IPS DF 4.7 (cell line): Measurements from ENCODE around the gene ATP9B.
"Not testable (repeated sequence)": the region's sequence is repeated elsewhere in the genome, so short reads cannot be mapped to it uniquely, and the experiment has no call there.

Experiments
- DNase-seq: peaks from one replicate; pipeline ENCODE4 v3.0.0-alpha.2; 2013; ENCODE audit warnings: low spot score; ENCODE audit errors: extremely low read depth

The ATP9B gene

GRCh38 chr18:79229431-79229830 is 160.2 kb downstream of the ATP9B start:
- no peak for DNase-seq

- no peak for DNase-seq
Measured at GRCh38 chr18:79234438-79234837, 165.2 kb downstream of the ATP9B start.

GRCh38 chr18:79239631-79240030 is 170.4 kb downstream of the ATP9B start:
- no peak for DNase-seq

- no peak for DNase-seq
Measured at GRCh38 chr18:79241755-79242154, 172.6 kb downstream of the ATP9B start.

- no peak for DNase-seq
Measured at GRCh38 chr18:79242246-79242645, 173.1 kb downstream of the ATP9B start.

GRCh38 chr18:79245517-79246001 is 176.4 kb downstream of the ATP9B start:
- no peak for DNase-seq

- DNase-seq, result peak; percentile 33
Measured at GRCh38 chr18:79246309-79247108, 177.3 kb downstream of the ATP9B start.

- DNase-seq, result no peak
Measured at GRCh38 chr18:79248495-79249060, 179.4 kb downstream of the ATP9B start.

- DNase-seq, result no peak
Measured at GRCh38 chr18:79250301-79250981, 181.2 kb downstream of the ATP9B start.

GRCh38 chr18:79251021-79251420 is 181.8 kb downstream of the ATP9B start:
- no peak for DNase-seq

GRCh38 chr18:79252904-79253633 is 183.9 kb downstream of the ATP9B start:
- DNase-seq, result no peak

GRCh38 chr18:79257480-79257879 is 188.3 kb downstream of the ATP9B start:
- DNase-seq, result no peak

- DNase-seq, result no peak
Measured at GRCh38 chr18:79258447-79258846, 189.3 kb downstream of the ATP9B start.

- DNase-seq, result no peak
Measured at GRCh38 chr18:79259218-79259617, 190.0 kb downstream of the ATP9B start.

- DNase-seq, result no peak
Measured at GRCh38 chr18:79260023-79260422, 190.8 kb downstream of the ATP9B start.

- no peak for DNase-seq
Measured at GRCh38 chr18:79260510-79260909, 191.3 kb downstream of the ATP9B start.

- not testable (repeated sequence) for DNase-seq
Measured at GRCh38 chr18:79265068-79265467, 195.9 kb downstream of the ATP9B start.

- not testable (repeated sequence) for DNase-seq
Measured at GRCh38 chr18:79271812-79272211, 202.6 kb downstream of the ATP9B start.

- DNase-seq, result no peak
Measured at GRCh38 chr18:79272916-79273315, 203.7 kb downstream of the ATP9B start.

- no peak for DNase-seq
Measured at GRCh38 chr18:79274823-79275222, 205.6 kb downstream of the ATP9B start.

GRCh38 chr18:79275461-79275860 is 206.3 kb downstream of the ATP9B start:
- no peak for DNase-seq

- DNase-seq, result no peak
Measured at GRCh38 chr18:79275992-79276391, 206.8 kb downstream of the ATP9B start.
